ENCODE results near the gene SEMA3D.

DNA sequence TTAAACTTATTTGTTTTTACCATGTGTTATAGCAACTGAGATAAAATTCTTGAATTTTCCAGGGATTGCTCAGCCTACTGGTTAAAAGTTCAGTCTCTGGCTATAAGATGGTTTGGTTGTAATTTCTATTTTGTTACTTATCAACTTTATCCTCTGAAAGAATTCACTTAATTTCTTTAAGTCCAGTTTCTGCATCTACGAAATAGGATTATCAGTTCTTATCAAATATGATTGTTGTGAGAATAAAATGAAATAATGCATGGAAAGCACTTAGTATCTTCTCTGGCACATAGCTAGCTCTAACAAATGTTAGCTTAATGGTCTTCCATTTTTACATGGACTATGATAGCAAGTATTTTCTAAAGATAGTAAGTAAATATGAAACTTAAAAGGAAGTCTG, 53.3 kb downstream of the SEMA3D start:
- TF ChIP-seq POLR2A (IDR thresholded peaks at IDR 0.05; ENCODE audit: low read length), result no peak
- TF ChIP-seq GATA1 (IDR thresholded peaks at IDR 0.05; ENCODE audit: low read depth, low read length), result no peak
